HAP-1 (cell line): ENCODE results near the gene TNFAIP8L3.
"Not testable (repeated sequence)": the region's sequence is repeated elsewhere in the genome, so short reads cannot be mapped to it uniquely, and the experiment has no call there.

Experiments used
- DNase-seq, 2 experiments: peaks; one replicate each; pipeline ENCODE4 v3.0.0-alpha.2; 2016 to 2020; ENCODE audit warnings: low spot score in 2 of 2
- H3K27me3 ChIP-seq: fragments of 250-450 bp; sonication (Bioruptor Pico); 2 replicates; pipeline ENCODE4 v1.5.1; 2020; ENCODE audit warnings: low read depth, mild to moderate bottlenecking, moderate library complexity
- H3K36me3 ChIP-seq: fragments of 250-450 bp; sonication (Bioruptor Pico); replicated peaks from 2 replicates; pipeline ENCODE4 v1.5.1; 2020; ENCODE audit warnings: mild to moderate bottlenecking
- H3K4me1 ChIP-seq: fragments of 250-450 bp; sonication (Bioruptor Pico); 2 replicates; pipeline ENCODE4 v1.5.1; 2020; ENCODE audit warnings: mild to moderate bottlenecking
- H3K4me3 ChIP-seq: fragments of 250-450 bp; sonication (Bioruptor Pico); 2 replicates; pipeline ENCODE4 v1.5.1; 2020; ENCODE audit warnings: mild to moderate bottlenecking, moderate library complexity
- H3K9me3 ChIP-seq: fragments of 250-450 bp; sonication (Bioruptor Pico); 2 replicates; pipeline ENCODE4 v1.5.1; 2020; ENCODE audit warnings: mild to moderate bottlenecking, moderate library complexity
- in situ Hi-C: fragments of 300-500 bp; cut with MboI; formaldehyde crosslinking; loops from 3 replicates; pipeline ENCODE4 v1.14.3; 2020; ENCODE audit warnings: low sequenced_read_pairs, inconsistent platforms, mixed read lengths

TNFAIP8L3 gene

GRCh38 chr15:51048308-51048707 lies 46.4 kb downstream of the TNFAIP8L3 start:
- Histone ChIP-seq H3K9me3 (no peaks in the 10 kb centered on the region), H3K4me3 (no peak overlapping the region), H3K27me3 (peaks cover 4% of the 10 kb centered on the region; the same call in 1 of the 2 replicates), H3K36me3 (no peaks in the 10 kb centered on the region), H3K4me1 (no peaks in the 10 kb centered on the region)
- in situ Hi-C loops, result no loop called here
- DNase-seq, result no peak

GRCh38 chr15:51046799-51047449 lies 47.8 kb downstream of the TNFAIP8L3 start:
- H3K9me3 ChIP-seq, result no peaks in the 10 kb centered on the region
- in situ Hi-C loops, result no loop called here

GRCh38 chr15:51046016-51046415 lies 48.7 kb downstream of the TNFAIP8L3 start:
- H3K27me3 ChIP-seq, result peaks cover 4% of the 10 kb centered on the region; the same call in 1 of the 2 replicates
- no peak overlapping the region for H3K4me3 ChIP-seq
- DNase-seq, result no peak
- H3K36me3 ChIP-seq, result no peaks in the 10 kb centered on the region
- no peaks in the 10 kb centered on the region for H3K4me1 ChIP-seq
- H3K9me3 ChIP-seq, result no peaks in the 10 kb centered on the region
- in situ Hi-C loops, result no loop called here

More at GRCh38 chr15:51046799-51047449, 47.8 kb downstream of the TNFAIP8L3 start:
- H3K27me3 ChIP-seq, result peaks cover 4% of the 10 kb centered on the region; the same call in 1 of the 2 replicates
- no peak overlapping the region for H3K4me3 ChIP-seq
- no peaks in the 10 kb centered on the region for H3K4me1 ChIP-seq
- H3K36me3 ChIP-seq, result no peaks in the 10 kb centered on the region
- no peak for DNase-seq

- H3K36me3 ChIP-seq, result no peaks in the 10 kb centered on the region
- DNase-seq, result no peak
Observed at GRCh38 chr15:51044037-51044727, 50.5 kb downstream of the TNFAIP8L3 start.

GRCh38 chr15:51038974-51039319 lies 55.8 kb downstream of the TNFAIP8L3 start:
- Histone ChIP-seq H3K27me3 (no peaks in the 10 kb centered on the region), H3K4me3 (no peak overlapping the region), H3K4me1 (no peaks in the 10 kb centered on the region), H3K9me3 (no peaks in the 10 kb centered on the region), H3K36me3 (no peaks in the 10 kb centered on the region)
- no peak for DNase-seq
- in situ Hi-C loops, result no loop called here

More at GRCh38 chr15:51044037-51044727, 50.5 kb downstream of the TNFAIP8L3 start:
- in situ Hi-C loops, result no loop called here
- no peaks in the 10 kb centered on the region for H3K9me3 ChIP-seq
- no peaks in the 10 kb centered on the region for H3K4me1 ChIP-seq
- no peak overlapping the region for H3K4me3 ChIP-seq
- no peaks in the 10 kb centered on the region for H3K27me3 ChIP-seq

GRCh38 chr15:51038162-51038973 lies 56.3 kb downstream of the TNFAIP8L3 start:
- in situ Hi-C loops, result no loop called here
- no peak for DNase-seq
- Histone ChIP-seq H3K4me3 (no peak overlapping the region), H3K9me3 (no peaks in the 10 kb centered on the region), H3K4me1 (no peaks in the 10 kb centered on the region), H3K36me3 (no peaks in the 10 kb centered on the region), H3K27me3 (no peaks in the 10 kb centered on the region)

- H3K9me3 ChIP-seq, DNase-seq, H3K36me3 ChIP-seq, H3K4me1 ChIP-seq, in situ Hi-C loops, H3K27me3 ChIP-seq, H3K4me3 ChIP-seq: not testable (repeated sequence)
Observed at GRCh38 chr15:51037474-51037873, 57.2 kb downstream of the TNFAIP8L3 start.

- H3K36me3 ChIP-seq, result no peaks in the 10 kb centered on the region
- no peak for DNase-seq
- no peaks in the 10 kb centered on the region for H3K9me3 ChIP-seq
- H3K4me1 ChIP-seq, result no peaks in the 10 kb centered on the region
- in situ Hi-C loops, result no loop called here
- H3K27me3 ChIP-seq, result no peaks in the 10 kb centered on the region
- H3K4me3 ChIP-seq, result no peak overlapping the region
Observed at GRCh38 chr15:51030649-51031316, 63.9 kb downstream of the TNFAIP8L3 start.

GRCh38 chr15:51025454-51025846 lies 69.3 kb downstream of the TNFAIP8L3 start:
- in situ Hi-C loops, result no loop called here
- DNase-seq, result no peak

GRCh38 chr15:51024735-51025453 lies 69.8 kb downstream of the TNFAIP8L3 start:
- Histone ChIP-seq H3K36me3 (no peaks in the 10 kb centered on the region), H3K4me3 (no peak overlapping the region), H3K27me3 (no peaks in the 10 kb centered on the region), H3K4me1 (no peaks in the 10 kb centered on the region), H3K9me3 (no peaks in the 10 kb centered on the region)
- in situ Hi-C loops, result no loop called here
- DNase-seq, result no peak

More at GRCh38 chr15:51025454-51025846, 69.3 kb downstream of the TNFAIP8L3 start:
- Histone ChIP-seq H3K27me3 (no peaks in the 10 kb centered on the region), H3K4me1 (no peaks in the 10 kb centered on the region), H3K4me3 (no peak overlapping the region), H3K36me3 (no peaks in the 10 kb centered on the region), H3K9me3 (no peaks in the 10 kb centered on the region)

GRCh38 chr15:51023499-51023898 lies 71.2 kb downstream of the TNFAIP8L3 start:
- Histone ChIP-seq H3K27me3 (no peaks in the 10 kb centered on the region), H3K9me3 (no peaks in the 10 kb centered on the region), H3K36me3 (no peaks in the 10 kb centered on the region), H3K4me3 (no peak overlapping the region), H3K4me1 (no peaks in the 10 kb centered on the region)
- no peak for DNase-seq
- in situ Hi-C loops, result no loop called here

GRCh38 chr15:51022206-51022605 lies 72.5 kb downstream of the TNFAIP8L3 start:
- Histone ChIP-seq H3K4me1 (no peaks in the 10 kb centered on the region), H3K27me3 (no peaks in the 10 kb centered on the region), H3K4me3 (no peak overlapping the region), H3K9me3 (no peaks in the 10 kb centered on the region), H3K36me3 (no peaks in the 10 kb centered on the region)
- in situ Hi-C loops, result no loop called here
- DNase-seq, result no peak

GRCh38 chr15:51016615-51017014 lies 78.1 kb downstream of the TNFAIP8L3 start:
- no peaks in the 10 kb centered on the region for H3K27me3 ChIP-seq
- no peaks in the 10 kb centered on the region for H3K9me3 ChIP-seq
- in situ Hi-C loops, result no loop called here
- H3K4me1 ChIP-seq, result no peaks in the 10 kb centered on the region
- no peak overlapping the region for H3K4me3 ChIP-seq
- H3K36me3 ChIP-seq, result no peaks in the 10 kb centered on the region
- no peak for DNase-seq
